Activated naive CD4-positive, alpha-beta T cell treated with anti-CD3 and anti-CD28 coated beads, Interleukin-2, amount 10 ng/mL, durations not matched to agents 7 days and 5 days (primary cell): Measurements from ENCODE around the gene SLC49A4.

Experiments
- CTCF ChIA-PET: fragments of 350-600 bp; sonication (Branson Sonifier 250); formaldehyde crosslinking; loops from one replicate; lab custom pipeline; 2021; ENCODE audit warnings: antibody characterized with exemption; lab: Charles Lee
- DNase-seq: peaks from one replicate; pipeline ENCODE4 v3.0.0-alpha.2; 2020
- H3K27ac Mint-ChIP-seq: one replicate; pipeline ENCODE4 v1.8.0; 2021; ENCODE audit warnings: mild to moderate bottlenecking, moderate library complexity, mixed read lengths
- H3K27me3 Mint-ChIP-seq: one replicate; pipeline ENCODE4 v1.8.0; 2021; ENCODE audit warnings: mild to moderate bottlenecking, mixed read lengths
- H3K36me3 Mint-ChIP-seq: one replicate; pipeline ENCODE4 v1.8.0; 2021; ENCODE audit warnings: mixed read lengths
- H3K4me1 Mint-ChIP-seq: one replicate; pipeline ENCODE4 v1.8.0; 2021; ENCODE audit warnings: mixed read lengths
- H3K4me3 Mint-ChIP-seq: one replicate; pipeline ENCODE4 v1.8.0; 2021; ENCODE audit warnings: mild to moderate bottlenecking, moderate library complexity, mixed read lengths
- H3K9me3 Mint-ChIP-seq: one replicate; pipeline ENCODE4 v1.8.0; 2021; ENCODE audit warnings: mixed read lengths

The SLC49A4 gene

GRCh38 chr3:122858373-122858772 lies 63.5 kb downstream of the SLC49A4 start:
- Mint-ChIP-seq H3K27me3 (no peaks in the 10 kb centered on the region), H3K36me3 (peaks cover 7% of the 10 kb centered on the region), H3K9me3 (no peaks in the 10 kb centered on the region), H3K27ac (no peak overlapping the region), H3K4me3 (no peak overlapping the region), H3K4me1 (peaks cover 7% of the 10 kb centered on the region)
- no peak for DNase-seq
- CTCF ChIA-PET: interaction anchor here (0.8 to 1.3 kb wide), 4 partner anchors 33 to 468 kb away, joined by 3 to 4 read pairs (median 3); partner anchors contain the start of gene SEMA5B

- Mint-ChIP-seq H3K4me3 (no peak overlapping the region), H3K27me3 (no peaks in the 10 kb centered on the region), H3K4me1 (peaks cover 7% of the 10 kb centered on the region), H3K9me3 (no peaks in the 10 kb centered on the region), H3K27ac (no peak overlapping the region), H3K36me3 (peaks cover 7% of the 10 kb centered on the region)
- DNase-seq: no peak
- CTCF ChIA-PET: interaction anchor here (0.7 to 1.3 kb wide), 4 partner anchors 32 to 169 kb away, joined by 3 to 4 read pairs (median 3); partner anchors contain the start of gene SEMA5B
Observed at GRCh38 chr3:122859021-122859805, 64.3 kb downstream of the SLC49A4 start.

- no peak for DNase-seq
- CTCF ChIA-PET: no interaction called here
- H3K36me3 Mint-ChIP-seq: peaks cover 5% of the 10 kb centered on the region
Observed at GRCh38 chr3:122862381-122862780, 67.5 kb downstream of the SLC49A4 start.

GRCh38 chr3:122864498-122864897 lies 69.6 kb downstream of the SLC49A4 start:
- no peaks in the 10 kb centered on the region for H3K4me1 Mint-ChIP-seq
- DNase-seq: no peak
- CTCF ChIA-PET: no interaction called here
- H3K4me3 Mint-ChIP-seq: no peak overlapping the region
- peaks cover 5% of the 10 kb centered on the region for H3K36me3 Mint-ChIP-seq
- H3K27ac Mint-ChIP-seq: no peak overlapping the region
- no peaks in the 10 kb centered on the region for H3K9me3 Mint-ChIP-seq
- no peaks in the 10 kb centered on the region for H3K27me3 Mint-ChIP-seq

More at GRCh38 chr3:122862381-122862780, 67.5 kb downstream of the SLC49A4 start:
- no peaks in the 10 kb centered on the region for H3K9me3 Mint-ChIP-seq
- H3K4me1 Mint-ChIP-seq: no peaks in the 10 kb centered on the region
- no peak overlapping the region for H3K27ac Mint-ChIP-seq
- no peak overlapping the region for H3K4me3 Mint-ChIP-seq
- no peaks in the 10 kb centered on the region for H3K27me3 Mint-ChIP-seq

GRCh38 chr3:122868322-122868721 lies 73.5 kb downstream of the SLC49A4 start:
- Mint-ChIP-seq H3K4me1 (no peaks in the 10 kb centered on the region), H3K27ac (no peak overlapping the region), H3K4me3 (no peak overlapping the region), H3K9me3 (no peaks in the 10 kb centered on the region), H3K36me3 (no peaks in the 10 kb centered on the region), H3K27me3 (no peaks in the 10 kb centered on the region)
- CTCF ChIA-PET: no interaction called here
- DNase-seq: no peak

GRCh38 chr3:122873741-122874515 lies 79.1 kb downstream of the SLC49A4 start:
- H3K4me1 Mint-ChIP-seq: peaks cover 18% of the 10 kb centered on the region
- no peaks in the 10 kb centered on the region for H3K27me3 Mint-ChIP-seq
- CTCF ChIA-PET: interaction anchor here (1.0 kb wide), 1 partner anchor 10 kb away, joined by 3 read pairs; no protein-coding TSS in a partner anchor
- peaks cover 4% of the 10 kb centered on the region for H3K9me3 Mint-ChIP-seq
- DNase-seq: no peak
- no peak overlapping the region for H3K27ac Mint-ChIP-seq
- no peak overlapping the region for H3K4me3 Mint-ChIP-seq
- H3K36me3 Mint-ChIP-seq: peaks cover 14% of the 10 kb centered on the region

- peaks cover 4% of the 10 kb centered on the region for H3K9me3 Mint-ChIP-seq
- no peak for DNase-seq
- no peaks in the 10 kb centered on the region for H3K27me3 Mint-ChIP-seq
- H3K4me3 Mint-ChIP-seq: no peak overlapping the region
- peaks cover 18% of the 10 kb centered on the region for H3K4me1 Mint-ChIP-seq
- H3K36me3 Mint-ChIP-seq: peaks cover 14% of the 10 kb centered on the region
- no peak overlapping the region for H3K27ac Mint-ChIP-seq
- CTCF ChIA-PET: no interaction called here
Observed at GRCh38 chr3:122875547-122876127, 80.8 kb downstream of the SLC49A4 start.

GRCh38 chr3:122880173-122880572 lies 85.3 kb downstream of the SLC49A4 start:
- peaks cover 5% of the 10 kb centered on the region for H3K27me3 Mint-ChIP-seq
- no peak overlapping the region for H3K4me3 Mint-ChIP-seq
- H3K27ac Mint-ChIP-seq: no peak overlapping the region
- peaks cover under 1% of the 10 kb centered on the region for H3K9me3 Mint-ChIP-seq
- CTCF ChIA-PET: no interaction called here
- no peak for DNase-seq
- H3K4me1 Mint-ChIP-seq: peaks cover 14% of the 10 kb centered on the region
- H3K36me3 Mint-ChIP-seq: peaks cover 3% of the 10 kb centered on the region

- CTCF ChIA-PET: no interaction called here
- Mint-ChIP-seq H3K36me3 (peaks cover under 1% of the 10 kb centered on the region), H3K27me3 (peaks cover 5% of the 10 kb centered on the region), H3K4me1 (peaks cover 10% of the 10 kb centered on the region), H3K9me3 (no peaks in the 10 kb centered on the region), H3K27ac (no peak overlapping the region), H3K4me3 (no peak overlapping the region)
- DNase-seq: no peak
Observed at GRCh38 chr3:122880624-122881023, 85.8 kb downstream of the SLC49A4 start.

- no peaks in the 10 kb centered on the region for H3K9me3 Mint-ChIP-seq
- H3K27ac Mint-ChIP-seq: no peak overlapping the region
- DNase-seq: no peak
- CTCF ChIA-PET: no interaction called here
- H3K27me3 Mint-ChIP-seq: peaks cover 5% of the 10 kb centered on the region
- no peak overlapping the region for H3K4me3 Mint-ChIP-seq
- no peaks in the 10 kb centered on the region for H3K4me1 Mint-ChIP-seq
- H3K36me3 Mint-ChIP-seq: no peaks in the 10 kb centered on the region
Observed at GRCh38 chr3:122882361-122882947, 87.6 kb downstream of the SLC49A4 start.

- Mint-ChIP-seq H3K27me3 (peaks cover 8% of the 10 kb centered on the region), H3K27ac (no peak overlapping the region), H3K4me3 (no peak overlapping the region), H3K4me1 (peaks cover 14% of the 10 kb centered on the region), H3K9me3 (no peaks in the 10 kb centered on the region), H3K36me3 (no peaks in the 10 kb centered on the region)
- DNase-seq: no peak
- CTCF ChIA-PET: interaction anchor here (1.3 kb wide), 1 partner anchor 10 kb away, joined by 3 read pairs; no protein-coding TSS in a partner anchor
Observed at GRCh38 chr3:122886251-122886650, 91.4 kb downstream of the SLC49A4 start.

- no peak for DNase-seq
- Mint-ChIP-seq H3K27me3 (peaks cover 8% of the 10 kb centered on the region), H3K27ac (no peak overlapping the region), H3K4me3 (no peak overlapping the region), H3K9me3 (no peaks in the 10 kb centered on the region), H3K36me3 (no peaks in the 10 kb centered on the region), H3K4me1 (peaks cover 14% of the 10 kb centered on the region)
- CTCF ChIA-PET: interaction anchor here (1.3 kb wide), 1 partner anchor 9 kb away, joined by 3 read pairs; no protein-coding TSS in a partner anchor
Observed at GRCh38 chr3:122886946-122887345, 92.1 kb downstream of the SLC49A4 start.

GRCh38 chr3:122890077-122890719 lies 95.3 kb downstream of the SLC49A4 start:
- CTCF ChIA-PET: interaction anchor here (0.8 to 1.1 kb wide), 3 partner anchors 32 to 135 kb away, joined by 3 read pairs; no protein-coding TSS in a partner anchor
- H3K27ac Mint-ChIP-seq: peak overlapping the region; percentile 13
- H3K36me3 Mint-ChIP-seq: no peaks in the 10 kb centered on the region
- peak; percentile 51 for DNase-seq
- peaks cover 38% of the 10 kb centered on the region for H3K4me1 Mint-ChIP-seq
- no peaks in the 10 kb centered on the region for H3K9me3 Mint-ChIP-seq
- peaks cover 14% of the 10 kb centered on the region for H3K27me3 Mint-ChIP-seq
- no peak overlapping the region for H3K4me3 Mint-ChIP-seq
